GM19324 (cell line): ENCODE results near the gene CYP2D6.

Experiments
- ATAC-seq: cut with Tn5 transposase; IDR thresholded peaks from one replicate; pipeline ENCODE4 v1.9.1; 2021; ENCODE audit warnings: mild to moderate bottlenecking, moderate library complexity; ENCODE audit not compliant: unreplicated experiment, low FRiP score

The CYP2D6 gene

GRCh38 chr22:42091455-42091782 lies 39.2 kb downstream of the CYP2D6 start:
- no peak for ATAC-seq

DNA sequence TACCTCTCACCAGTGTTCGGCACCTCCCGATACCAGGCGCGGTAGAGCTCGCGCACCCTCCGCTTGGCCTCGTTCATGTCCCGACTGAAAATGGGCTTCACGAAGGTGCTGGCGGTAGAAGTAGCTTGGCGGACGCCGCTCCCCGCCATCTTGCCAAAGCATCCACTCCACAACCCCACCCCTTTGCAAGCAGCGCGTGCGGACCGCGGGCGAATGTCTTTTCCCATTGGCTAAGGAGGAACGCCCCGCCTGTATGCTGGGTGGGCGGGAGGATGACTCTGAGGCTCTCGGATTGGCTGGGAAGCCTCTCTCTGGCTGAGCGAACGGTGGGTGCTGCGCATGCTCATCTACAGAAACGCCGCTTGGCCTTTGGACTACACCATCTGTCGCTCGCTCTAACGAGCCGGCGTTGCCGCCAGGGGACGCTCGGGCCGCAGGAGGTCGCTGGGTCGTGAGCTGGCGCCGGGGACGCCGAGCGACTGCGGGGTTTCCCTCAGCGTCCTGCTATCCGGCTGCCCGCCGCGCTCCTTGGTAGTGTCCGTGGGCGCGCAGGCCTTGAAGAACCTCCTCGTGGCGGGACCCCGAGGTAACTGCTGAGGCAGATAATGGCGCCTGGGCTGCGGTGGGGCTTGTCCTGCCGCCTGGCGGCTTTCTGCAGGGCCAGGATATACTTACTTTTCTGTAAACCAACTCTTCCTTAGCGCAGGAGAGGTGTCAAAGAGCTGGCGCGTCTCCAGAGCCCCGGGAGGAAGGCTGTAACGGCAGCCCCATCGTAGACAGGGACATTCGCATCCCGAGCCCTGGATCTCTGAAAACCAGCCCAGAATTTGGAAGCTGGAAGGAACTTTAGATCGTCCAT lies 39.8 kb downstream of the CYP2D6 start, which contains the start of gene NDUFA6:
TSS of gene NDUFA6 (minus strand) at position 177 of the 859 bp plus-strand sequence. CDS start at position 149, 28 bp downstream.
- ATAC-seq, result peak; percentile 96

- no peak for ATAC-seq
These were observed 44.6 kb downstream of the CYP2D6 start for GRCh38 chr22:42086051-42086450.

DNA sequence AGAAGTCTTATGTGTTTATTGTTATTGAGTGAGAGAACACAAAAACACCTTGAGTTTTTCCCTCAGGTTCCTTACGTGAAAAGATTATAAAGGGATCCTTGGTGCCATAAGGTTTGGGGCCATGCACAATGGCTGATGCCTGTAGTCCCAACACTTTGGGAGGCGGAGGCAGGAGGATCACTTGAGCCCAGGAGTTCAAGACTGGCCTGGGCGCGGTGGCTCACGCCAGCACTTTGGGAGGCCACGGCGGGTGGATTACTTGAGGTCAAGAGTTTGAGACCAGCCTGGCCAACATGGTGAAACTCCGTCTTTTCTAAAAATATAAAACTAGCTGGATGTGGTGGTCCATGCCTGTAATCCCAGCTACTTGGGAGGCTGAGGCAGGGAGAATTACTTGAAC lies 45.7 kb downstream of the CYP2D6 start:
- no peak for ATAC-seq

- ATAC-seq, result no peak
These were observed 47.5 kb downstream of the CYP2D6 start for GRCh38 chr22:42083119-42083518.

DNA sequence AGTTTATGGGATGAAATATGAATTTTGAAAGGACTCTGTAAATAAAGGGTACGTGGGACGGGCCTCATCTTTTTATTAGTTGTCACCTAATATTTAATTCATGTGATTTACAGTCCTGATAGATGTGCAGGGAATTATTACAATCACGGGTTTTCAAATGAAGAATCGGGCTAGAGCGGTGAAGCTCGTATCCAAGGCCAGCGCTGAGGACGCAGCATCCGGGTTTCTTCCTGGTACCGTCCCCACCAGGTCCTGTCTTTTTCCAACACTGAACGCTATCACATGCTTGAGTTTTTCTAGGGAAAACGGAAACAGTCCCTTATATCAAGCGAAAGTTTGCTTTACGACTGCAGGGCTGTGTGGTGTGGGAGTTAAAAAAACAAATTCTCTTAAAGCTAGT lies 50.3 kb downstream of the CYP2D6 start:
- ATAC-seq, result no peak

- peak; percentile 87 for ATAC-seq
These were observed 51.0 kb downstream of the CYP2D6 start, which contains the start of gene SMDT1 for GRCh38 chr22:42079319-42080251. TSS of gene SMDT1 (plus strand) at chr22:42079700. CDS start at chr22:42079769, 69 bp downstream.

DNA sequence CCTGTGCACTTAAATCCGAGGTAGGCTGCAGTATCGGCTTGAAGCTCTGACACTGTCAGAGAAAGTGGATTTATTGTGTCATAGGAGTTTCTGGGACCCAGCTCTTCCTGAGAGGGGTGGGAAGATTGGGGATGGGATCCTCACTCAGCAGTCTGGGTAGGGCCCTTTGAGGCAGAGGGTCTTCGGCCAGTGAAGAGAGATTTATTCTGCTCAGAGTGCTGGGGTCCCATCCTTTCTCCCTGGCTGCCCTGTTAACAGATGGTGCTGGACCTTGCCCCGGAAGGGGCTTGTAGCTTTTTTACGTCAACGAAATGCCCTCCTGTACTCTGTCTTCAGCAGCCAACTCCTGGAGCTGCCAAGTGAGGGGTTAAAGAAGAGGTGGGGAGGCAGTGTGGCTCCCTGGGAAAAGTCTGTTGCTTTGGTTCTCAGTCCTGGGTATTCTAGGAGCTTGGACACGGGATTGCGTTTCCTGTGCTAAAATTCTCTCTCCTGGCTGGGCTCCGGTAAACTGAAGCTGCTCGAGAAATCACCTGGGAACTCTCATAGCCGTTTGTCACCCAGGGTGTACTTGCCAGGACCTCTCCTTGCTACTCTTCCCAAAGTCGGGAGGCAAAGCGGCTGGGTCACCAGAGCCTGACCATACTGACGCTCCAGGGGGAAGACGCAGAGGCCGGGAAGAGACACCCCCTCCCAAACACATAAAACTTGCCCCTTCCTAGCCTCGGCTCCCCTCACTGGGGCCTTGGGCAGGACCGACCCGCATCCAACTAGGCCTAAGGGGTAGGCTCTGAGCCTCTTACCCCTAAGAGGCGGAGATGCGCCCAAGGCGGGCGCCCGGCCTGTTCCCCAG lies 51.9 kb downstream of the CYP2D6 start:
- ATAC-seq, result peak; percentile 5

GRCh38 chr22:42077486-42078125 lies 53.0 kb downstream of the CYP2D6 start:
- ATAC-seq, result no peak

DNA sequence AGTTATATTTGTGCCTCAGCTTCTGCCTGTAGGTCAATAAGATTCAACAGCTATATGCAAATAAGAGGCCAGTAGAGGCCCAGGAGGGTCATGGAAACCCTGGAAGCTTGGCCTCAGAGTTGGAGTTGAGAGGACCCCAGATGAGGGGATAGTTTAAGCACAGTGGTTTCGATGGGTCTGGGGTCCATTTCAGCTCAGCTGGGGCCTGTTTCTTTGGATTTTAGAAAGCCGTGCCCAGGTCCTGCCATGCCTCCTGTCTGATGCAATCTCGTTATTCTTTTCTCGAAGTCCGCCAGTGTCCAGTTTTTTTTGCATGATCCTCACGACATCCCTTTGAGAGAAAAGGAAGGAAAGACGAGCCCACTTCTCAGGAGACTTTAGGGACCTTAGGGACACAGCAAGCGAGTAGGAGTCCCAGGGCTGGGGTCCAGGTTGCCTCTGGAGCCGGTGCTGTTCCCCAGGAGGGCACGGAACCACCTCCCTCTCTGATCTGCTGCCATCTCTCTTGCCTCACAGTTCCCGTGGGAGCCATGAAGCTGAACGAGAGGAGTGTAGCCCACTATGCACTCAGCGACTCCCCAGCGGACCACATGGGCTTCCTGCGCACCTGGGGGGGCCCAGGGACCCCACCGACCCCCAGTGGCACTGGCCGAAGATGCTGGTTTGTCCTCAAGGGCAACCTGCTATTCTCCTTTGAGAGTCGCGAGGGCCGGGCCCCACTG lies 53.7 kb downstream of the CYP2D6 start:
- ATAC-seq, result no peak
